Measurements from ENCODE around the gene ZNF594. TPM values are rescaled to one million over a fixed set of nuclear protein-coding genes. Genes with fewer than 3 reads are reported as not detected.
A peak's percentile ranks its signal among the peaks of the same experiment; 100 is the strongest.
"Not testable (repeated sequence)": the region's sequence is repeated elsewhere in the genome, so short reads cannot be mapped to it uniquely, and the experiment has no call there.

ZNF594 gene
- 2.1 TPM for polyA plus RNA-seq

DNA sequence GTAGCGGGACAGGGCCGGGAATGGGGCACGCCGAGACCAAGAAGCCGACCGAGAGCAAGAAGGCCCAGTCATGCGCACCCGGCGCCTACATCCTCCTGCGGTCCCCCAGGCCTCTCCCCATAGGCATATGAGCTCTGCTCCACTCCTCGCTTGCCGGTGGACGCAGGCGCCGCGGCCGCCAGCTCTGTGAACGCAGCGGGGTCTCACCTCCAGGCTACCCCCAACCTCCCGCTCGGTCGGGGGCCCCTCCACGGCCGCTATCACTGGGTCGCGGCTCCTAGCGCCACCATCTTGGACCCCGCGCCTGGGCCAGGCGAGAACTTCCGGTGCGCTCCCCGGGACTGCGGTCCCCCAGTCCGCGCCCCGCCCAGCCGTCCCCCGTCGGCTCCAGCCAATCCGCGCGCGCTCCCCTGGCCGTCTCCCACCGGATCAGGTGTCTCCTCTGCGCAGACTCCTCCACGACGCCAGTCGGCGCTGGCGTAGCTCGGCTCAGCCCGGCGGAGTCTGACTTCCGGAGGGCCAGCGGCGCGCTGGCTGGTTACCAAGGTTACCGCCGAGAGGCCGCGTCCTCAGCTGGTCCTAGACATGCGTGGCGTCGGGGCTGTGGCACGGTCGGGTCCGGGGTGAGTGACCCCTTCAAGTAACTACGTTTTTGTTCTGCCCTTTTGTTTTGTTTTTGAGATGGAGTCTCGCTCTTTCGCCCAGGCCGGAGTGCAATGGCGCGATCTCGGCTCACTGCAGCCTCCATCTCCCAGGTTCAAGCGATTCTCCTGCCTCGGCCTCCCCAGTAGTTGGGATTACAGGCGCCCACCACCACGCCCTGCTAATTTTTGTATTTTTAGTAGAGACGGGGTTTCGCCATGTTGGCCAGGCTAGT, at the start of gene ZNF594:
Gene ZNF594, minus strand, starts transcription at position 328 of the 877 bp plus-strand sequence. CDS start 7,612 bp downstream, outside the sequence.
- Mint-ChIP-seq H3K27me3 (no peaks in the 10 kb centered on the region), H3K27ac (peak within 1 kb of the TSS; percentile 93 to 96 (median 96)), H3K36me3 (peaks cover 12% of the 10 kb centered on the region), H3K4me3 (peak within 1 kb of the TSS; percentile 91 to 98 (median 94)), H3K4me1 (peaks cover 15 to 22% (median 18%) of the 10 kb centered on the region in 3 donors), H3K9me3 (peaks cover 6 to 13% (median 7%) of the 10 kb centered on the region in 3 donors)

DNA sequence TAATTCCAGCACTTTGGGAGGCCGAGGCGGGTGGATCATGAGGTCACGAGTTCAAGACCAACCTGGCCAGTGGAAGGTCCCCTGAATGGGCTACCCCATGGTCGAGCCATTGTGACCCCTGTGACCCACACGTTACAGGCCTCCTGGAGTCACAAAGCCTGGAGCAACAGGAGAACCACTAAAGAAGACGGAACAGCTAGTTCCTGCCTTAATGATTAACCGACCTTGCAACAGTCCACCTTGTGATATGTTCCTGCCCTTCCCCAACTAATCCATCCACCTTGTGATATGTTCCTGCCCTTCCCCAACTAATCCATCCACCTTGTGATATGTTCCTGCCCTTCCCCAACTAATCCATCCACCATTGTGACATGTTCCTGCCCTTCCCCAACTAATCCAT, 48.1 kb upstream of the ZNF594 start:
- H3K36me3 Mint-ChIP-seq = peaks cover 14% of the 10 kb centered on the region
- not testable (repeated sequence) for H3K4me3 Mint-ChIP-seq, H3K9me3 Mint-ChIP-seq, H3K27me3 Mint-ChIP-seq, H3K27ac Mint-ChIP-seq
- peaks cover 36 to 54% (median 50%) of the 10 kb centered on the region in 3 donors for H3K4me1 Mint-ChIP-seq

DNA sequence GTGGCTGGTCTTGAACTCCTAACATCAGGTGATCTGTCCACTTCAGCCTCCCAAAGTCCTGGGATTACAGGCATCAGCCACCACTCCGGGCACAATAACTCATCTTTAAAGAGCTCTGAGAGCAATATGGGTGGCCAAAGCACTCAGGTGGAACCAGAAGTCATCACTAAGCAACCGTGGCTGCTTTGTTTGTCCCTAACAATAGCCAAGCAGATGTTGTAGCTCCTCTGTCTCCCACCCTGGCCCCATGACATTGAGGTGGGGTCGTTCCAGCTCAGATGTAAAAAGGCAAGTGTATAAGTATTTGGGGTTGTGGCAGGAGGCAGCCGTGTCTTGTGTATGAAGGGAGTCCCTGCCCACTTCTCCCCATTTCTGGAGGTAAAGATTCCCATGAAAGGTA, 46.7 kb upstream of the ZNF594 start:
- H3K4me1 Mint-ChIP-seq = peaks cover 35 to 46% (median 45%) of the 10 kb centered on the region in 3 donors
- H3K27ac Mint-ChIP-seq = peak overlapping the region; percentile 49 to 95 (median 89)
- peaks cover 4% of the 10 kb centered on the region for H3K27me3 Mint-ChIP-seq
- H3K9me3 Mint-ChIP-seq = peaks cover 0 to 5% (median 3%) of the 10 kb centered on the region in 3 donors
- H3K4me3 Mint-ChIP-seq = peak overlapping the region; percentile 79 to 99 (median 88)
- peaks cover 18% of the 10 kb centered on the region for H3K36me3 Mint-ChIP-seq

DNA sequence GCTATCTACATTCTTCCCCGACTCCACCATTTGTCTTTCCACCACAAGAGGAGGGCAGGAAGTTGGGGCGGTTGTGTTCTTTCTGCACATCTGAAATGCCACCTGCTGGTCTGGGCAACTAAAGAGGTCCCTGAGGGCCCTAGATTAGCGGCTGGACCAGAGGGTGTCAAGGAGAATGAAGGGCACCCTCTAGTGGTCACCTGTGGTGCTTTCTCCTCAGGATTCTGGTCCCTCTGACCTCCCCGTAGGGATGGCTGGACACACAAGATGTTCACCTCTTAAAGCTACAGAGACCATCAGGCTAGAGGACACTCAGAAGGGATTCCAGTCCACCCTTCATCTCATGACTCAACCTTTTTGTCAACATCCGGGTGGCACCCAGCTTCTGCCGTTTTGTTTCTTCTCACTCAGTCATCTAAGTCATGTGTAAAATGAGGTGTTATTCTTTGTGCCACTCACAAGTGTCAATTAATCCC, 45.9 kb upstream of the ZNF594 start:
- peaks cover 4% of the 10 kb centered on the region for H3K27me3 Mint-ChIP-seq
- peaks cover 0 to 5% (median 3%) of the 10 kb centered on the region in 3 donors for H3K9me3 Mint-ChIP-seq
- peaks cover 29 to 41% (median 39%) of the 10 kb centered on the region in 3 donors for H3K4me1 Mint-ChIP-seq
- H3K27ac Mint-ChIP-seq = peak overlapping the region; percentile 49 to 95 (median 89)
- peak overlapping the region; percentile 28 to 99 (median 88) for H3K4me3 Mint-ChIP-seq
- peaks cover 20% of the 10 kb centered on the region for H3K36me3 Mint-ChIP-seq

DNA sequence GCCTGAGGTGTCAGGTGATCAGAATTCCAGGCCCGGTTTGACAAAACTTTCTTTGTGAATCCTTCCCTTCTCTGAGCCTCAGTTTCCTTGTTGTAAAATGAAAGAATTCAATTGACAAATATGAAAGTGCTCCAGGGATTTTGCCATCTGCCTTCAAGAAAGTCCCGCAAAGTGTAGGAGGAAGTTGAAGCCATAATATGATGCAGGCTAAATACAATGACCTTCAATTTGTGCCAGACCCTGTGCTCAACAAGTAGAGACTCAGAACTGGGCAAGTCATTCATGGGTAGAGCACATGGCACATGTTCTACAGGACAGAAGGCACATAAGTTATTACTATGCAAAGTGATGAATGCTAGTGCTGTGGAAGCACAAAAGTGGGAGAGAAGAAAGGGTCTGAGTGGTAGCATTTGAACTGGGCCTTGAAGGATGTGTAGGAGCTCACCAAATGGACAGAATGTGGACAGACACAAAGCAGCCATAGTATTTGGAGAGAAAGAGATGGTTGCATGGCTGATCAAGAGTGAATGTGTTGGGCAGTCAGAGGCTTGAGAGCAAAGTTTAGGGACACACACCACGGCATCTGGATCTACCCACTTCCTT, 45.4 kb upstream of the ZNF594 start:
- Mint-ChIP-seq H3K27ac (peak overlapping the region; percentile 49 to 95 (median 89)), H3K9me3 (peaks cover 0 to 5% (median 3%) of the 10 kb centered on the region in 3 donors), H3K27me3 (peaks cover 4% of the 10 kb centered on the region), H3K4me1 (peaks cover 28 to 38% (median 37%) of the 10 kb centered on the region in 3 donors), H3K4me3 (peak overlapping the region; percentile 28 to 99 (median 88)), H3K36me3 (peaks cover 19% of the 10 kb centered on the region)

DNA sequence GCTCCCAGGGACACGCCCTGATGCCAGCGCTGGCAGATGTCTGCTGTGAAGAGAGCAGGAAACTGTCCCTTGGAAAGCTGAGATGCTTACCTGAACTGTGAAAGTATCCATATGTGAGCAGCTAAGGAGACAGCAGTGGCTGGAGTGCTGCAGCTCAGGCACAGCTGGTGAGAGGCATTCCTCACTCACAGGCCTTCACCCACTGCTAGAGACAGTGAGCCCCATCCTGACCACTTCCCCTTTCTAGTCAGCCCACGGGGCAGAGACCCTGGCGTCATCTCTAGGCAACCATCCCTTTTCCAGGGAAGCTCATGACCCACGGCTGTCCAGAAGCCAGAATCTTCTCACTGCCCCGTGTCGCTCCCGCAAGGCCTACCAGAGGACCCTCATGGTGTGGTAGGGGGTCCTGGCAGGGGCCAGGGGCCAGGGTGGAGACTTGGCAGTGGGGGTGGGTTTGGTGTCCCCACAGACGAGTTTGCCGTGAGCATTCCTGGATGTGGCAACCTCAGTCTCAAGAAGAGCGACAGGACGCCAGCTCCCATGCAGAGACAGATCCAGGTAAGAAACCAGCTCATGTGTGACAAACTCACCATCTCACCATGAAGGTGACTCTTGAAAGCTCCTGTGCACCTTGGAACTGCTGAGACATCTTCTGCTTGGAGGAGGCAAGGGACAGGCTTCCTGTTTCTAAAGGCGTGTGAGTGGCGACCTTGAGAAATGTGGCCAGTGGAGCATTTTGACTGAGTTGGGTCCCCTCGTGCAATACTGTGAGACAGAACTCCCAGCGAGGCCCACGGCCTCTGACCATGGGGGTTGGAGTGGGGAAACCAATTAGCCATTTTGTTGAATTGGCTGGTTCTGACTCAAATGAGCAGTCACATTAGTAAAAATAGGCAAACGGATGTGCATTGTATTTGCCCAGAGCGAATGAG, 43.2 kb upstream of the ZNF594 start, which contains the start of gene SCIMP:
Gene SCIMP, minus strand, starts transcription at position 216 of the 932 bp plus-strand sequence. Its CDS starts 105 bp downstream, at position 111.
- Mint-ChIP-seq H3K4me1 (peaks cover 32 to 47% (median 40%) of the 10 kb centered on the region in 3 donors), H3K9me3 (peaks cover 0 to 5% (median 3%) of the 10 kb centered on the region in 3 donors), H3K4me3 (peak within 1 kb of the TSS; percentile 96 to 99 (median 99)), H3K27me3 (peaks cover 4% of the 10 kb centered on the region), H3K36me3 (peaks cover 25% of the 10 kb centered on the region), H3K27ac (peak within 1 kb of the TSS; percentile 75 to 98 (median 97))

DNA sequence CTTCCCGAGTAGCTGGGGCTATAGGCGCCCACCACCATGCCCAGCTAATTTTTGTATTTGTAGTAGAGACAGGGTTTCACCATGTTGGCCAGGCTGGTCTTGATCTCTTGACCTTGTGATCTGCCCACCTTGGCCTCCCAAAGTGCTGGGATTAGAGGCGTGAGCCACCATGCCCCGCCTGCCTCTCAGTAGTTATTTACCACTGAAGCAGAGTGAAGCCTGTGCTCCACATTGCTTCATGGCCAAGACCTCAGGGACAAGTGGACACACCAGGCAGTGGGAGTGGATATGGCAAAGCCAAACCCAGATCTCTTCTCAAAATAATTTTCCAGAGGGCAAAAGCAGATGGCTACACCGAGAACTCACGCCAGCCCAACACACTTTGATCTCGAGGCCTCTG, 41.8 kb upstream of the ZNF594 start:
- not testable (repeated sequence) for H3K27me3 Mint-ChIP-seq, H3K9me3 Mint-ChIP-seq
- Mint-ChIP-seq H3K4me1 (peaks cover 37 to 49% (median 45%) of the 10 kb centered on the region in 3 donors), H3K36me3 (peaks cover 30% of the 10 kb centered on the region), H3K4me3 (peak overlapping the region; percentile 96 to 99 (median 99)), H3K27ac (peak overlapping the region; percentile 47 to 98 (median 94))

DNA sequence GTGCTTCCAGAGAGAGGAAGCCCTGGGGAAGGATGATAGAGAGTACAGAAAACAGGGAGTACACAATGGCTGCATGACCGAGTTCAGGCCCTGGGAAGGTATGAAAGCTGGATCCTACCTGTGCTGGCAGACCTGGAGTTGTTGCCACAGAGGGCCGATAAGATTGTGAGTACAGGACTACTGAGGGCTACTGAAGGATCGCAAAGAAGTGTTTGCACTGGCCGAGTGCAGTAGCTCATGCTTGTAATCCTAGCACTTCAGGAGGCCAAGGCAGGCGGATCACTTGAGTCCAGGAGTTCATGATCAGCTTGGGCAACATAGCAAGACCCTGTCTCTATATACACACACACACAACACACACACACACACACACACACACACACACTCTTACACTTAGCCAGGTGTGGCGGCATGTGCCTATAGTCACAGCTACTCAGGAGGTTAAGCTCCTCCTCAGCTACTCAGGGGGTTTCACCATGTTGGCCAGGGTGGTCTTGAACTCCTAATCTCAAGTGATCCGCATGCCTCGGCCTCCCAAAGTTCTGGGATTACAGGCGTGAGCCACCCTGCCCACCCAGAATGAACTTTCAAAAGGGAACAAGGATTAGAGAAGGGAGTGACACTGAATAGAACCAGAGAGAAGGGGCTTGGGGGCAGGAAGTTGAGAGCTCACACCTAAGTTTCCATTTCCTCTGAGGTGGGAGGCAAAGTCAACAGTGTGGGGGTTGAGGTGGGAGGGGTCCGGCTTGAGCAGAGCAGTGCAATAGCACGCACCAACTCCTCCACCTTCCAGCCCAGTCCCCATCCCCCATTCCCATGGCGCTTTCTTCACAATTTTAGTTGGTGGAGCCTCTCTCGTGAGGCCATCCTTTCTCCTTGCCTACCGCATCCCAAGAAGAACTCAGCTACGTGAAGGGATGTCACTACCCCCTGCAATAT, 35.5 kb upstream of the ZNF594 start:
- H3K9me3 Mint-ChIP-seq = no peaks in the 10 kb centered on the region
- H3K36me3 Mint-ChIP-seq = peaks cover 31% of the 10 kb centered on the region
- no peaks in the 10 kb centered on the region for H3K27me3 Mint-ChIP-seq
- peak overlapping the region; percentile 80 to 99 (median 90) for H3K4me3 Mint-ChIP-seq
- peak overlapping the region; percentile 97 to 98 (median 98) for H3K27ac Mint-ChIP-seq
- H3K4me1 Mint-ChIP-seq = peaks cover 44 to 70% (median 66%) of the 10 kb centered on the region in 3 donors

DNA sequence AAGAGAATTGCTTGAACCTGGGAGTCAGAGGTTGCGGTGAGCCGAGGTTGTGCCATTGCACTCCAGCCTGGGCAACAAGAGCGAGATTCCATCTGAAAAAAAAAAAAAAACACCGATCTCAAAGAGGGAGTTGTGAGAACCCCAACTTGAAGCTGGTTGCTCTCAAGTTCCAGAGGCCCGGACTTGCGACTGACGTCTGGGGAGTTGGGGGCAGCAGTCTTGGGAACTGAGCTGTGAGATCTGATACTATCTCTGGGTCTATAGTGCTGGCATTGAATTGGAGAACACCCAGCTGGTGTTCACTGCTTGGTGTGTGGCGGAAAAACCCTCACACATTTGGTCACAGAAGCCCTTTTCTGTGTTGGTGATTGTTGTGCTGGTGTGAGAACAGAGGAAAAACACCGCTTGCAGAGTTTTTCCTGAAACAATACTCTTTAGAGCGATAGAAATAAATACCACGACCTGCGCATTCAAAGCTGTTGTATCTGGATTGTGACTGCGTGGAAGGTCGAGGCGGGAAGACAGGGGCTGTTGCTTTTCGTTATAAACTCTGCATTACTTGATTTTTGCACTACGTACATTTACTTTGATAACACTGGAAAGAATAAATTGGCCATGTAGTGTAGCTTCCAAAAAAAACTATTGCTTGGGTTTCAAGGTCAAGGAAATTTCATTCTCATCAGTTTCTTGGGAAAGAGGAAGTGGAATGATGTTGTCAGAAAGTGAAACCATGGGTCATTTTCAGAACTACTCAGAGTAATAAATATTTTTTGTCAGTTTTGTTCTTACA, 34.2 kb upstream of the ZNF594 start:
- Mint-ChIP-seq H3K36me3 (peaks cover 34% of the 10 kb centered on the region), H3K4me3 (peak overlapping the region; percentile 80 to 99 (median 90)), H3K27me3 (no peaks in the 10 kb centered on the region), H3K9me3 (no peaks in the 10 kb centered on the region), H3K4me1 (peaks cover 52 to 72% (median 72%) of the 10 kb centered on the region in 3 donors), H3K27ac (peak overlapping the region; percentile 97 to 98 (median 98))

DNA sequence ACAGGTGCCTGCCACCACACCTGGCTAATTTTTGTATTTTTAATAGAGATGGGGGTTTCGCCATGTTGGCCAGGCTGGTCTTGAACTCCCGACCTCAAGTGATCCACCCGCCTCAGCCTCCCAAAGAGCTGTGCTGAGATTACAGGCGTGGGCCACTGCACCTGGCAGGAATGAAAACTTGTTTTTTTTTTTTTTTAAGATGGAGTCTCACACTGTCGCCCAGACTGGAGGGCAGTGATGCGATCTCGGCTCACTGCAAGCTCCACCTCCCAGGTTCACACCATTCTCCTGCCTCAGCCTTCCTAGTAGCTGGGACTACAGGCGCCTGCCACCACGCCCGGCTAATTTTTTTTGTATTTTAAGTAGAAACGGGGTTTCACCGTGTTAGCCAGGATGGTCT, 30.2 kb upstream of the ZNF594 start:
- Mint-ChIP-seq H3K4me3 (peak overlapping the region; percentile 34 to 84 (median 66)), H3K27ac (peak overlapping the region; percentile 88 to 98 (median 97)), H3K4me1 (peaks cover 41 to 55% (median 52%) of the 10 kb centered on the region in 3 donors), H3K36me3 (peaks cover 22% of the 10 kb centered on the region)
- not testable (repeated sequence) for H3K9me3 Mint-ChIP-seq, H3K27me3 Mint-ChIP-seq

DNA sequence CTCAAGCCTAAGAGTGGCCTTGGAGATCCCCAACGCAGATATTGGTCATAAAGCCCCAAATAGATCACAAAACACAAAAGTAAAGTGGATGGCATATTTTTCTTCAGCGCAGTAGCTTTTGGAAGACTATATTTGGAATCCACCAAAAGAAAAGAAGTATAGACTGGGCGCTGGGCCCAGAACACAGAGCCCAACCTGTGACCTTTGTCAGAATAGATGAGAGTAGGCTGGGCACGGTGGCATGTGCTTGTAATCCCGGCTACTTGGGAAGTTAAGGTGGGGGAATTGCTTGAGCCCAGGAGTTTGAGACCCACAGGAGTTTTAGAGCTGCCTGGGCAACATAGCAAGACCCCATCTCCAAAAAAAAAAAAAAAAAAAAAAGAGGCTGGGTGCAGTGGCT, 28.4 kb upstream of the ZNF594 start:
- peak overlapping the region; percentile 68 to 77 (median 73) for H3K27ac Mint-ChIP-seq
- H3K27me3 Mint-ChIP-seq = no peaks in the 10 kb centered on the region
- no peaks in the 10 kb centered on the region for H3K9me3 Mint-ChIP-seq

DNA sequence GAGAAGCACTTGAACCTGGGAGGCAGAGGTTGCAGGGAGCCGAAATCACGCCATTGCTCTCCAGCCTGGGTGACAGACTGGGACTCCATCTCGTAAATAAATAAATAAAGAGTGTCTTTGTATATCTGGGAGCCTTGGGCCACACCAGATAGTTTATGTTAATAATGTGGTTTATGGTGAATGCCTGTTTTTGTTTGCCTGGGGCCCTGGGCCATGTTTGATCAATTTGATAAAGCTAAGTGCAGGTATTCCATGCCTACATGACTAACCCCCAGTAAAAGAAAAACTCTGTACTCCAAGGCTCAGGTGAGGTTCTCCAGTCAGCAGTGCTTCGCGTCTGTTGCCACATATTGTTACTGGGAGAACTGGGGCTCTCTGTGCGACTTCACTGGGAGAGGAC, 27.9 kb upstream of the ZNF594 start:
- Mint-ChIP-seq H3K27me3 (no peaks in the 10 kb centered on the region), H3K36me3 (peaks cover 17% of the 10 kb centered on the region), H3K27ac (peak overlapping the region in 2 of 3 donors; percentile 73 to 77), H3K4me1 (peaks cover 35 to 45% (median 40%) of the 10 kb centered on the region in 3 donors), H3K9me3 (no peaks in the 10 kb centered on the region), H3K4me3 (peak overlapping the region in 2 of 4 donors; percentile 3 to 27)

More for the DNA sequence above, 28.4 kb upstream of the ZNF594 start:
- peaks cover 14% of the 10 kb centered on the region for H3K36me3 Mint-ChIP-seq
- H3K4me1 Mint-ChIP-seq = peaks cover 38 to 46% (median 40%) of the 10 kb centered on the region in 3 donors
- H3K4me3 Mint-ChIP-seq = peak overlapping the region in 1 of 4 donors; percentile 27
